NCI-H524 (cell line): Measurements from ENCODE around the gene TSTD2.
"Not testable (repeated sequence)": the region's sequence is repeated elsewhere in the genome, so short reads cannot be mapped to it uniquely, and the experiment has no call there.

Source experiments
- DNase-seq, 2 experiments: peaks; one replicate each; lab custom pipeline; 2025; lab: John Stamatoyannopoulos, UW

Gene TSTD2

DNA sequence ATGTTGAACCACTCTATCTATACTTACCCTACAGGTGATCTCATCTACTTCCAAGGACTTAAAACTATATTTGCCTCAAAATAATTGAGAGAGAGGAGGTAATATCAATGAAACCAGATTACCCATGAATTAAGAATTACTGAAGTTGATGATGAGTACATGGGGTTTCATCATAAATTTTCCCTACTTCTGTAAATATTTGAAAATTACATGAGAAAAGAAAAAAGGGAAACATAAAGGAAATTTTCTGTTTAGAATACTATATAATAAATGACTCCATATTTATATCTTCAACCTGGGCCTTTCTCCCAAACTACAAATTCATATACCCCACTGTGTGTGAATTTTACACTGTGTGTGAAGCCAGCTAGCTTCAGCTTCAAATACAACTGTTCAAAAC, 2.6 kb downstream of the TSTD2 start:
- no peak for DNase-seq

DNA sequence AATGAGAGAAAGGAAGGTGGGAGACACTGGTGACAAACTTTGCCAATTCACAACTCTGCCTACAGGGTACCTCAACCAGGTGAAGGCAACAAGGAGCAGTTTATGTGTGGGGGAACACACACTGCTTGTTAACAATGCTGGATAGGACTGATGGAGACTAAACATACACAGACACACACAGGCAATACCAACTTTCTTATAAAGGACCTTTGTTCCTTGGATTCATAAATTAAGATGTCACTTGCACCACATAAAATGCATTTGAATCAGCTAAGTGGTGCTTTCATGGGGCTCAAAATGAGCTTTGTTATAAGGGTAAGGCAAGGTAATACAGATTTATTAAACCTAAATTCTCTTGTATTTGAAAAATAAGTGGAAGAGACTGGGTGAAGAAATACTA, 4.0 kb downstream of the TSTD2 start:
- DNase-seq, result no peak

DNA sequence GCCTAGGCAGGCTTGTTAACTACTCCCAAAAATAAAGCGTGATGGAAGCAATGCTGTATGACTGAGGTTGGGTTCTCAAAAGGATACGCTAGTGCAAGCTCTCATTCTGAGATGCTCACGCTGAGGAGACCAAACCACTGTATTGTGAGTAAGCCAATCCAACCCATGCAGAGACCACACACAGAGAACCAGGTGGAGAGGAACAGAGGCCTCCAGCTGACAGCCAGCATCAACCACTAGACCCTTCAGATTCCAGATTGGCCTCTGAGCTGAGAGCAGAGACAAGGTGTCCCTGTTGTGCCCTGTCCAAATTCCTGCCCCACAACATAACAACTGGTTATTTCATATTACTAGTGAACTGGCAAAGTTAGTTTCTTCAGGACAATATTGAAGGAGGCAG, 4.5 kb downstream of the TSTD2 start:
- no peak for DNase-seq

DNA sequence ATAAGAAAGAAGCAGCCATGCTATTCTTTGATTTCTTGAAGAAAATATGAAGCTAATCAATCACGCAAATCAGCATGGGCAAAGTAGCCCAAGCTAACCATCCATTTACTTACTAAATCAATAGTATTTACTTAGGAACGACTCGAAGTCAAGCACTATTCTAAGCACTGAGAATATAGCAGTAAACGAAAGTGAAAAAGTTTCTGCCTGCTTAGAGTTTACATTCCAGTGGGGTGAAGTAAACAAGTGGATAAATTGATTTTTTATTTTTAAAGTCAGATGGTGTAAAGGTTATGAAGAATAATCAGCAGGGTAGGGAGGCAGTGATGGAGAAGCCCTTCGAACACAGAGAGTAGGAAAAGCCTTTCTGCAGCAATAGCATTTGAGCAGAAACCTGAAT, 5.5 kb downstream of the TSTD2 start:
- no peak for DNase-seq

DNA sequence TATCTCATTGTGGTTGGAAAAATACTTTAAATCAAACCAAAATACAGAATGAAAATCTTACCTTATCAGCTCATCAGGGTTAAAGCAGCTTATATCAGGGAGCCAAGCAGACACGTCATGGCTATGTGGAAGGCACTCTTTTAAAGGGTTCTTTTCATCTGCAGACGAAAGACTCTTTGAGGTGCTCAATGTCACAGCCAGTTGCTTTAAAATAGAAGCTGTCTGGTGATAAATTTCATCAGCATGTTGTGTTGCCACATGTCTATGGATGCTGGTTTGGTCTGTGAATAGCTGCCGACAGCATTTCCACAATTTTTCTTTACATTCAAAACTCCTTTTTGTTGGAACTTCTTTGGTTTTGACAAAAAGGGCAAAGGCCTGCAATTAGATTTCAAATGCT, 7.5 kb downstream of the TSTD2 start:
- DNase-seq, result no peak

DNA sequence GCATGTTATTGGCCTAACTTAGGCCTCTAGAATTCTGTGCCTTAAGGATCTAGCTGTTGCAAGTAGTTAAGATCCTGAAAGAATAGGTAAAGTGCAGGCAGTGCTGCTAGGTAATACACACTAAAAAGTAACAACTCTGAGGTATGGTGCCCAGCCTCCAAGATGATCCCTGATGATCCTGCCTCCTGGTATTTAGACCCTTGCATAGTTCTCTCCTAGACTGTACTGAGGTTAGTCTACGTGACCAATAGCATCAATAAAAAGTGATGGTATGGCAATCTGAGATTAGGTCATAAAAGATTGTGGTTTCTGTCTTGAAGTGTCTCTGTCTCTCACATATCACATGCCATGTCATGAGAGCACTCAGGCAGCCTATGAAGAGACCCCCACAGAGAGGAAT, 9.2 kb downstream of the TSTD2 start:
- DNase-seq, result no peak

DNA sequence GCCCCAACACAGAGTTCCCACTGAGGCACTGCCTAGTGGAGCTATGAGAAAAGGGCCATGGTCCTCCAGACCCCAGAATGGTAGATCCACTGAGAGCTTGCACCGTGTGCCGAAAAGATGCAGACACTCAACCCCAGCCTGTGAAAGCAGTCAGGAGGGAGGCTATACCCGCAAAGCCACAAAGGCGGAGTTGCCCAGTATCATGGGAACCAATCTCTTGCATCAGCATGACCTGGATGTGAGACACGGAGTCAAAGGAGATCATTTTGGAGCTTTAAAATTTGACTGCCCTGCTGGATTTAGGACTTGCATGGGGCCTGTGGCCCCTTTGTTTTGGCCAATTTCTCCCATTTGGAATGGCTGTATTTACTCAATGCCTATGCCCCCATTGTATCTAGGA, 10.7 kb downstream of the TSTD2 start:
- not testable (repeated sequence) for DNase-seq

DNA sequence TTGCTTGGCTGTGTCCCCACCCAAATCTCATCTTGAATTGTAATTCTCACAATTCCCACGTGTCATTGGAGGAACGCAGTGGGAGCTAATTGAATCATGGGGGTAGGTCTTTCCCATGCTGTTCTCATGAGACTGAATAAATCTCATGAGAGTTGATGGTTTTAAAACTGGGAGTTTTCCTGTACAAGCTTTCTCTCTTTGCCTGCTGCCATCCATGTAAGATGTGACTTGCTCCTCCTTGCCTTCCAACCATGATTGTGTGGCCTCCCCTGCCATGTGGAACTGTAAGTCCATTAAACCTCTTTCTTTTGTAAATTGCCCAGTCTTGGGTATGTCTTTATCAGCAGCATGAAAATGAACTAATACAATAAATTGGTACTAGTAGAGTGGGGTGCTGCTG, 13.1 kb downstream of the TSTD2 start:
- DNase-seq, result not testable (repeated sequence)

DNA sequence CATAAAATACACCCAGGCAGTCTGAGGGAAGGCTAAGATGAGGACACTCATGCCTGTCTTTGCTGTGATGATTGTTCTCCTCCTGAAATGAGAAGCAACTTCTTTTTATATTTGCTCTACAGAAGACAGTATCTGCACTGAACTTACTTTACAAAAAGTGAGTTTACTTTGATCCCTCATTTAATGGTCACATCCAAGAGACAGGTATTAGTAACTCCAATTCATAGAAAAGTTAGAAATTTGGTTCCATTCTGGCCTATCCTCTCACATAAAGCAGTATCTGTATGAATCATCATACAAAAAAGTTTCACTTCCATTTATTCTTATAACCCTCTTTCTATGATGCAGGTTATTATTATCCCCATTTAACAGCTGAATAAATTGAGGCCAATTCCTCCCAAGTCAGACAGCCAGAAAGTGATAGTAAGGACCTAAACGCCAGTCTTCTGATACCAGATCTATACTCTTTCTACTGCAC, 15.2 kb downstream of the TSTD2 start:
- no peak for DNase-seq

DNA sequence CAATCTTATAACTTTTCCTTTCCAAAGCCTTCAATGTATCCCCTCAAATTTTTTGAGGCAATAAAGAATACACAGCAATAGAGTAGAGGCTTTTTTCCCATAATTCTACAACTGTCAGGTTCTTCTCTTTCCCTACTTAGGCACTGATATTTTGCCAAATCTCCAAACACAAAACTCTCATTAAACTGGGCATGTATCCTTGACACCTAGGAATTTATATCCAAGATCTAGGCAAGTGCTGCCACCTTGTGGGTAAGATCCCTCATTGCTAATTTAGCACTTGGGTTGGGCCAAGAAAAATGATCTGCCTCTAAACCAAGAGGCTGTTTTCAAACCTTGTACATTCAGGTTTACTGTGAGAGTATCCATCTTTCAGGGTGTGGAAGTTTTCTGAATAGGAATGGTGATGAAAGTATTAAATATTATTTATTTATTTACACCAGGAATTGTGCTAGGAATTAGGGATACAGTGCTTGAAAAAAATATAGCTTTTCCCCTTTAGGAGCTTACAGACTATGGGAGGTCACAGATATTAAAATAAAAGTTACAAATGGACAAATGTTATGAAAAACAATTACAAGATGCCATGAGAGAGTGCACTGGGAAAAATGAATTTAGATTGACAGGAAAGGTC, 17.6 kb downstream of the TSTD2 start:
- DNase-seq, result peak; percentile 30 to 73

DNA sequence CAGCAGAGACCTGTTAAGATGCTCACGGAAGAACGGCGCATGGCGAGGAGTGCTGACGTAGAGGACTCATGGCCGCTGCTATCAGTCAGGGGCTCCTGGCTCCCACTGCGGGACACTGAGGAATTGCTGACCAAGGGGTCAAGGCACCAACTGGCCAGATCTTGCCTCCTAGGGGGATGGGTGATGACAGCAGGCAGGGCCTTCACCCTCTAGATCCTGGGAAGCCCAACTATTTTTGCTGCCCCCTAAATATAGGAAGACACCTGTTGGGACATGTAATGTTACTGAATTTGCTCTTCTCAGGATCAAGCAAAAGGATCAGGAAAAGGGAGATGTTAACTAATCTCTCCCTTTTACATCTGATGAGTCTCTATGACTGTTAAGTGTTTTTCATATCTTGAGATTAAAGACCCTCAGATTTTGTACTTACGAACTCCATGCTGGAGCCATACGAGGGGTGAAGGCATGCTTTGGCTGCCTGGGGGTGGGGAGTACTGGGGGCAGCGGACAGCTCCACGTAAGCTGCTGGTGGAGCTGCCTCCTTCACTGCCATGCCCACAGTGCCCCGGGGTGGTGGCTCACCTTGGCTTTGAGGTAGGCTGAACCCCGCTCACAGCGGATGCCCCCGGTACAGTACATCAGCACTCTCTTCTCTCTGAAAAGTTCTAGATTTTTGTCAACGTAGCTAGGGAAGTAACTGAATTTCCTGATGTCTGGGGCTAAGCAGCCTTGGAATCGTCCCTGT, 28.1 kb downstream of the TSTD2 start:
- no peak for DNase-seq

DNA sequence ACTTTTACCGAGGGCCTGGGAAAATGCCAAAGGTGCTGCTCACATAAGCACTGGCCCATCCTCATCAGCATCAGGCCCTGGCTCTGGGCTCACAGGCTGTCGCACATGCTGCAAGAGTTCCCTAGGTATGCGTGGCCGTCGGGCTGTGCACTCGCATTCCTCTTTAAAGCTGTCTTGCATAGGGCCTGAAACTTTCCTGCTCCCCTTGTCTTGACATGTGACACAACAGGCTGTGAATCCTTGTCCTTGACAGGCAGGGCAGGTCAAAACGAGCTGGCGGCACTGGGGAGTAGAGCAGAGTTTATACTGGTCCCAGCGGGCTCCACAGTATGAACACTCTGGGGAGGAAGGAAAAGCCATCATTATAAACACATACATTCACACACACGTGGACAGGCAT, 30.7 kb downstream of the TSTD2 start:
- no peak for DNase-seq

DNA sequence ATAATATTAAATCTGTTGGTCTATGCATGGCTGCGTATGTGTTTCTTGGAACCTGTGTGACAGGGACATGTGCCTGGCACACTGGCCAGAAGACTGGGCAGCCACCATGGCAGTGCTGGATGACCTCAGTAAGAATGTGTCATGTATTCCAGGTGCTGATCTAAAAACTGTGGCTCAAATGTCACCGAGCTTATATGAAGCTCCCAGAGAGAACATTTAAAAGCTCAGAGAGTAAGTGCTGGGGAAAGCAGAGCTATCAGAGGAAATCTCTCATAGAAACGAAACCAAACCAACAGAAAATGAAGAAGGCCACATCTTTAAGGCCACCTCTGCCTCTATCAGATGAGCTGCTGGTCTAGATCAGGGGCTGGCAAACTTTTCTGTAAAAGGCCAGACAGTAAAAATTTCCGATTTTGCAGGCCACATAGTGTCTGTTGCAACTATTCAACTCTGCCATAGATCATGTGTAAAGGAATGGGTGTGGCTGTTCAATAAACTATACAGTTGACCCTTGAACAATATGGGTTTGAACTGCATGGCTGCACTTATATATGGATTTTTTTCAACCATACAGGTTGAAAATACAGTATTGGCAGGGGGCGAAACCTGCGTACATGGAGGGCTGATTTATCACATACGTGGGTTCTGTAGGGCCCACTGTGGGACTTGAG, 31.8 kb downstream of the TSTD2 start:
- no peak for DNase-seq

DNA sequence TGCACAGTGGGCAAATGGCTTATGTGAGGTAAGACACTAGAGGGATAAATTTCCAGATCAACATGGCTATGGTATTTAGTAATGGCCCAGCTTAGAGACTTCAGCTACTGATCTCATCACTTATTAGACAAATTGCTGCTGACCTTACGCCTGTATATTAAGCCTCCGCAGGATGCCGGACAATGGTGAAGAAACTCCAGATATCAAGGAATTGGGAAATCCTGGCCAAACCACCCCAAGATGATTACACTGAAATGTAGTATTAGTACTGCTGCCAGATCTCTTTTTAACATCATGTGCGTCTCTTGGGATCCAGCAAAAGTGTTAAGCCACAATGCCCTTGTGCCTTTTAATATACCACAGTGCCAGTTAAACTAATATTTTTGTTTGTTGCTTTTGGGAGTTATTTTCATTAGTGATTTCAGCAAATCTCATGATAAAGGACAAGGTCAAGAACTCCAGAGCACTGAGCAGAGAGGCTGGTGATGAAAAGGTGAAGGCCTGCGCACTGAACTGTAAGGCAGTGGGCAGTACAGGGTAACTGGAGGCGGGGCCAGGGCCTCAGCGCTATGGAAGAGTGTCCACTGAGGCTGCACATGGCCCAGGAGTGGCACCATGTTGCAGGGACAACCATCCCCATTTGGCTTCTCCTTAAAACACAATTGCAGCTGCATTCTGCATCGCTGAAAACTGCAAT, 32.5 kb downstream of the TSTD2 start:
- no peak for DNase-seq

DNA sequence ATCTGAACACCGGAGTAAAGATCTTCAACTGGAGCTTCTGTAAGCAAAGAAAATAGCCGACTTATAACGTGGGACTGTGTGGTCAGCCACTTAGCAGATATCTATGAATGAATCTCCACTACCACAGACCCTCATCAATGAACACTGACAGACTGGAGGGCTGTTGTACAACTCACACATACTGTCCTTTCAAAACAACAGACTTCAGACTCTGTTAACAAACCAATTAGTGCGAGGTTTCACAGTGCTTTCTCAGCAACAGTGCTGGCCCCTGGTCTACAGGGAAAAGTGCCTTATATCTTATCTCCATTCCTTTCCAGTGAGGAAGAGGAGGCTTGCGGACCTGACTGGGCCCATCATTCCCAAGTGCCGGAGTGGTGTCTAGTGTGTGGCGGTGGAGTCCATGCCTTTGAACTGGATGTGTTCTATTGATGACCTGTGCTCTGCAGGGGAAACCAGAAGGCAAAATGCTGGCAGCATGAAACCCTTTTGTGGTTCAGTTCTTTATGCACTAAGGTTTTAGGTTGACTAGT, 33.8 kb downstream of the TSTD2 start:
- no peak for DNase-seq

DNA sequence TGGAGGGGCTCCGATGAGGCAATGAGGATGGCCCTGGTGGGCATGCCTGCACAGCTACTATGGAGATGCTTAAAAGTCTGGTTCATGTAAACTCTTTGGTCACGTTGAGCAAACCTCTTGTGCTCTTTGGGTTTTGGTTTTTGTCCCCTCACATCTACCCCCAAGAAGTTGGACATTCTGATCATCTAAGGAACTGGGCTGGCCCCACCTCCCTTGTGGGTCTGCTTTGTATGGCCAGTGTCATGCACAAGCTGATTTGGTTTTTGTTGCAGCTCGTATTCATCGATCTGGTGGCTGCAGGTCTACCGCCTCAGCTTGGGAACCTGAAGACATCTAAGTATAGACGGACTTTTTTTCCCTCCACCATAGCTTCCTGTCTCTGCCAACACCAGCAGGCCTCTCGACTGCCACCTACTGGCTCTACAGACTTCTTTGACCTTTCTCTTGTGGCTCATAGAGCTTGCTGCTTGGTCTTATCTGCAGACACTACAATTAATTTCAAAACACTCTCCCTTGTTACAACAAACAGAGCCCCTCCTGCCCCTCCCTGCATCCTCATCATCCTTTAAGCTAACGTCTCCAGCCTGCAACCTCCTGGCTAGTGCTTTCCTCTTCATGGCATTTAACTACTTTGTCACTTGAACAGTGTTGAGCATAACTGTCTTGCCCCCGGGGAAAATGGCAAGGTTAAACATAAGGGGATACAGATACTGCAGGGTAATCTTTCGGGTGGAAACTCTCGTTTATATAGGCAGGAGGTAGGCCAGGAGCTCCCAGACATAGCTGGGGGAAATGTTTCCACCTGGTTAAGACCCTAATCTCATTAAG, 34.5 kb downstream of the TSTD2 start:
- peak; percentile 38 to 71 for DNase-seq

DNA sequence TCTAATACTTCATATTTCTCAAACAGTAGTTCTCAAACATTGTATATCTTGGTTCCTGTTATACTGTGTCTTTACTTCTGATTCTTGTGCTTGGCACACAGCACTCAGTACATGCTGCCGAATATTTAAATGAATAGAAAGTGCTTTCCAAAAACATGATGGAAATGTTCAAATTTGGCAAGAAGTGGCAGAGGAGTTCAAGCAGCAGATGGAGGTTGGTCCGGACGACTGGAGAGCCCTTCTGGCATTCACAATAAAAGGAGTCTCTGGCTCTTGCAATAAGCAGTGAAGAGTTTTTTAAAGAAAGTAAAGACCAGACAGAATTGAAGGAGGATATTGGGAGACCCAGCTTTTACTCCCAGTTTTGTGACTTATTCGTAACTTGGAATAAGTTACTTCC, 36.3 kb downstream of the TSTD2 start:
- DNase-seq, result no peak

DNA sequence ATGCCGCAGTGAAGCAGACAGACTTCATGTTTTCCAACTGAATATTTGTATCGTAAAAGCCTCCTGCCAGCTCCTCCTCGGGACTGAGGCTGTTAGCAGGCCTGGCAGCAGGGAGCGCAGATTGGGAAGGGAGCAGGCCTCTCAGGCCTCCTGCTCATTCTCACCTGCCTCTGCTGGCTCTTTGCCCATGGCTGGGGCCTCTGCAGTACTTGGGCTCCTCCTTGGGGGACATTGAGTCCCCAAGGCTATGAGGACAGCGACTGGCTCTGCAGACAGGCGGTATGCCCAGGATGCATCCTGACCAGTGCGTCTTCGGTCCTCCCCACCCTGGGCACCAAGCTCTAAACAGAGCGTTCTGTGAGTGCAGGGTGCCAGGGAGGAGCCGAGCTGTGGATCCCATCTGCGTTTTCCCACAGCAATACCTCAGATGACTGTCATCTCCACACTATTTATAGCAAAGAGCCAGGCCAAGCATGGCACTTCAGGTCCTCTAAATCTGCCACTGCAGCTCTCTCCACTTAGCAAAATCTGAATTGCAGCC, 38.7 kb downstream of the TSTD2 start:
- peak in 1 of 2 experiments; percentile 49 for DNase-seq

DNA sequence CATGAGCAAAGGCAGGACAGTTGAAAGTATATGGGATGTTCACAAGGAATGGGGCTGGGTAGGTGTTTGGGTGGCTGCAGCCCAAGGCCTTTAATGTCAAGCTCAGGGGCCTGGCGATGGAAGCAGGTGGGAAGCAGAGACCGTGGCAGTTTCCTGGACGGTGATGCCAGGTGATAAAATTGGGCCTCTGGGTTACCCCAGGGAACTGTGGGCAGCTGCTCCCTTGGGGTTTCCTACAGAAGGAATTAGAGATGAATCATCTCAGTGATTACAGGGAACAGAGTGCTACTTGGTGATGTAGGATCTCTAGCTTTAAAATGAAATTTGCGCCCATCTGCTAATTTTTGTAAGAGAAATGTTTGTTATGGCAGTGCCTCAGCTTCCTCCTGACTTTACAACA, 39.2 kb downstream of the TSTD2 start:
- DNase-seq, result no peak

DNA sequence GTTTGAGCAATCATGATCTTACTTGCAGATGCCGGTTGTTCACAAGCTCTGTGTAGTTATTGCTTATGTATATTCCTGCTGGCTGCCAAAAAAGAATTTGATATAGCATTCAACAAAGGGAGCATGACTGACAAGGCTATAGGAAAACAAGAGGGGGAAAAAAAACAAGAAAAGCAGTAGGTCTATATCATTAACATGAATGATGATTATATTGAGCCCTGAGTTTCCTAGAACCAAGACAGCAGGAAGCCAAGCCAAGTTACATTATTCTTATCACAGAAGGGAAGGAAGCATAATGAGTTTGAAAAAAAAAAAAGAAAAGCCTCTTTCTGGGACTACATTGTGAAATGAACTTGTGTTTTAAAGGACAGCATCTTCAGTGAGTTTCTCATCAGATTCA, 41.0 kb downstream of the TSTD2 start:
- no peak for DNase-seq

DNA sequence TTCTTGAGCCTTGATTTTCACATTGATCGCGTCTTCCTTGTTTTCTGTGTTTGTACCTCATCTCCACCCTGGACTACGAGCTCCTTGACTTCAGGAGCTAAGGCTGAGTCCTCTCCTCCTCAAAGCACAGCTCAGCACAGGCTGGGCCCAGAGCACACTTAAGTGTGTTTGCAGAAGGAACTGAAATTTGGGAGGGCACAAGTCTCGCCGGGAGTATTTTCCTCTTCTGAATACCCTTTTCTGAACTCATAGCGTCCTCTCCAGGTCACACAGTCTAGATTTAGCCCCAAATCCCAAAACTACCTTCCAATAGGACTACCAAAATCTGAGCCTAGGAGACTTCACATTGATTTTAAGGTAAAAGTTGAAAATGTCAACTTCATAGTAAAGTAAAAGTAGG, 41.6 kb downstream of the TSTD2 start:
- DNase-seq, result no peak
